Upper lobe of left lung (tissue), 4 donors: ENCODE measurements around the gene CCDC92.

Experiments
- CTCF ChIP-seq, 6 experiments: fragments of 450-650 bp in 4 of 6; fragments of 200-600 bp in 2 of 6; sonication (generic) in 2 of 6; IDR thresholded peaks; one replicate each; pipeline ENCODE4 v1.5.1; 2016 to 2019; ENCODE audit warnings: antibody characterized with exemption in 6 of 6
- EP300 ChIP-seq, 4 donors: sonication (generic); formaldehyde crosslinking; IDR thresholded peaks; one replicate each; pipeline ENCODE4 v1.5.1; 2017; ENCODE audit warnings: antibody characterized with exemption in 4 of 4, control low read depth in 2 of 4
- POLR2A ChIP-seq, 4 donors: fragments of 450-650 bp; IDR thresholded peaks; one replicate each; pipeline ENCODE4 v1.5.1; 2016 to 2017; ENCODE audit warnings: antibody characterized with exemption in 4 of 4, mild to moderate bottlenecking in 2 of 4
- POLR2AphosphoS5 ChIP-seq, 2 donors: sonication (generic); formaldehyde crosslinking; IDR thresholded peaks; one replicate each; pipeline ENCODE4 v1.5.1; 2017; ENCODE audit warnings: antibody characterized with exemption in 2 of 2

- TF ChIP-seq CTCF (IDR thresholded peaks at IDR 0.05) (no peak), POLR2A (IDR thresholded peaks at IDR 0.05) (no peak), POLR2AphosphoS5 (IDR thresholded peaks at IDR 0.05) (no peak), EP300 (IDR thresholded peaks at IDR 0.05) (no peak)
These were observed 48.4 kb upstream of the CCDC92 start for GRCh38 chr12:124021007-124021406.
